ENCODE measurements around the gene SLAIN1.

GRCh38 chr13:77784515-77784914, 87.0 kb downstream of the SLAIN1 start:
- TF ChIP-seq, protein P1, sequence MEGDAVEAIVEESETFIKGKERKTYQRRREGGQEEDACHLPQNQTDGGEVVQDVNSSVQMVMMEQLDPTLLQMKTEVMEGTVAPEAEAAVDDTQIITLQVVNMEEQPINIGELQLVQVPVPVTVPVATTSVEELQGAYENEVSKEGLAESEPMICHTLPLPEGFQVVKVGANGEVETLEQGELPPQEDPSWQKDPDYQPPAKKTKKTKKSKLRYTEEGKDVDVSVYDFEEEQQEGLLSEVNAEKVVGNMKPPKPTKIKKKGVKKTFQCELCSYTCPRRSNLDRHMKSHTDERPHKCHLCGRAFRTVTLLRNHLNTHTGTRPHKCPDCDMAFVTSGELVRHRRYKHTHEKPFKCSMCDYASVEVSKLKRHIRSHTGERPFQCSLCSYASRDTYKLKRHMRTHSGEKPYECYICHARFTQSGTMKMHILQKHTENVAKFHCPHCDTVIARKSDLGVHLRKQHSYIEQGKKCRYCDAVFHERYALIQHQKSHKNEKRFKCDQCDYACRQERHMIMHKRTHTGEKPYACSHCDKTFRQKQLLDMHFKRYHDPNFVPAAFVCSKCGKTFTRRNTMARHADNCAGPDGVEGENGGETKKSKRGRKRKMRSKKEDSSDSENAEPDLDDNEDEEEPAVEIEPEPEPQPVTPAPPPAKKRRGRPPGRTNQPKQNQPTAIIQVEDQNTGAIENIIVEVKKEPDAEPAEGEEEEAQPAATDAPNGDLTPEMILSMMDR (IDR thresholded peaks at IDR 0.05), result no peak
- TF ChIP-seq POLR2A (IDR thresholded peaks at IDR 0.05), result no peak
